WTC11 (cell line): ENCODE measurements around the gene HOXB5.

Experiments used
- ELF4 ChIP-seq: sonication (generic); formaldehyde crosslinking; IDR thresholded peaks from 2 replicates; pipeline ENCODE4 v1.8.1; 2022; ENCODE audit warnings: low read depth, mild to moderate bottlenecking, moderate library complexity, missing genetic modification reagents
- MYBL2 ChIP-seq: sonication (generic); formaldehyde crosslinking; IDR thresholded peaks from 2 replicates; pipeline ENCODE4 v1.8.1; 2023; ENCODE audit warnings: mild to moderate bottlenecking, moderate library complexity, missing genetic modification reagents
- SP1 ChIP-seq: sonication (generic); formaldehyde crosslinking; conservative IDR thresholded peaks from 2 replicates; pipeline ENCODE4 v1.8.1; 2022; ENCODE audit warnings: missing genetic modification reagents
- ZNF232 ChIP-seq: sonication (generic); formaldehyde crosslinking; IDR thresholded peaks from 2 replicates; pipeline ENCODE4 v1.8.0; 2022; ENCODE audit warnings: mild to moderate bottlenecking, missing genetic modification reagents
- TF ChIP-seq, protein P1 (sequence below): fragments of 200-600 bp; IDR thresholded peaks from 2 replicates; pipeline ENCODE4 v1.8.0; 2022; ENCODE audit warnings: antibody characterized with exemption
- TF ChIP-seq, protein P2 (sequence below): sonication (generic); formaldehyde crosslinking; IDR thresholded peaks from 2 replicates; pipeline ENCODE4 v1.8.1; 2023; ENCODE audit warnings: mild to moderate bottlenecking, moderate library complexity, missing genetic modification reagents

DNA sequence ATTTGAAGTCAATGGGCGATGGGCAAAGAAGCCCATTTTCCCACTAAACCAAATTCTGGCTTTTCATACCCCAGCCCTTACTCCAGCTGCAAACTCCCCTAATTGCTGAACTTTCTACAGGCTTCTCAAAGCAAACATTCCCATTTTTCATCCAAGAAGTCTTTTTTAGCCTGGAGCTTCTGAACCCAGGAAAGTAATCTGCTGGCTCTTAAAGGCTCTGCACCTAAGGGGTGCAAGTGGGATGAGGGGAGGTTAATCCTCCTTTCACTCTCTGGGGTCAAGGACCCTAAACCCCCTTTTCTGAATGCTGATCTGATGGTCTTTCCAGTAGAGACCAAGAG lies 14.9 kb upstream of the HOXB5 start:
- TF ChIP-seq ZNF232 (CRISPR knock-in tag) (no peak), SP1 (no peak), ELF4 (no peak), MYBL2 (CRISPR knock-in tag) (no peak)
- TF ChIP-seq, protein P1, sequence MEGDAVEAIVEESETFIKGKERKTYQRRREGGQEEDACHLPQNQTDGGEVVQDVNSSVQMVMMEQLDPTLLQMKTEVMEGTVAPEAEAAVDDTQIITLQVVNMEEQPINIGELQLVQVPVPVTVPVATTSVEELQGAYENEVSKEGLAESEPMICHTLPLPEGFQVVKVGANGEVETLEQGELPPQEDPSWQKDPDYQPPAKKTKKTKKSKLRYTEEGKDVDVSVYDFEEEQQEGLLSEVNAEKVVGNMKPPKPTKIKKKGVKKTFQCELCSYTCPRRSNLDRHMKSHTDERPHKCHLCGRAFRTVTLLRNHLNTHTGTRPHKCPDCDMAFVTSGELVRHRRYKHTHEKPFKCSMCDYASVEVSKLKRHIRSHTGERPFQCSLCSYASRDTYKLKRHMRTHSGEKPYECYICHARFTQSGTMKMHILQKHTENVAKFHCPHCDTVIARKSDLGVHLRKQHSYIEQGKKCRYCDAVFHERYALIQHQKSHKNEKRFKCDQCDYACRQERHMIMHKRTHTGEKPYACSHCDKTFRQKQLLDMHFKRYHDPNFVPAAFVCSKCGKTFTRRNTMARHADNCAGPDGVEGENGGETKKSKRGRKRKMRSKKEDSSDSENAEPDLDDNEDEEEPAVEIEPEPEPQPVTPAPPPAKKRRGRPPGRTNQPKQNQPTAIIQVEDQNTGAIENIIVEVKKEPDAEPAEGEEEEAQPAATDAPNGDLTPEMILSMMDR: no peak
- TF ChIP-seq, protein P2, sequence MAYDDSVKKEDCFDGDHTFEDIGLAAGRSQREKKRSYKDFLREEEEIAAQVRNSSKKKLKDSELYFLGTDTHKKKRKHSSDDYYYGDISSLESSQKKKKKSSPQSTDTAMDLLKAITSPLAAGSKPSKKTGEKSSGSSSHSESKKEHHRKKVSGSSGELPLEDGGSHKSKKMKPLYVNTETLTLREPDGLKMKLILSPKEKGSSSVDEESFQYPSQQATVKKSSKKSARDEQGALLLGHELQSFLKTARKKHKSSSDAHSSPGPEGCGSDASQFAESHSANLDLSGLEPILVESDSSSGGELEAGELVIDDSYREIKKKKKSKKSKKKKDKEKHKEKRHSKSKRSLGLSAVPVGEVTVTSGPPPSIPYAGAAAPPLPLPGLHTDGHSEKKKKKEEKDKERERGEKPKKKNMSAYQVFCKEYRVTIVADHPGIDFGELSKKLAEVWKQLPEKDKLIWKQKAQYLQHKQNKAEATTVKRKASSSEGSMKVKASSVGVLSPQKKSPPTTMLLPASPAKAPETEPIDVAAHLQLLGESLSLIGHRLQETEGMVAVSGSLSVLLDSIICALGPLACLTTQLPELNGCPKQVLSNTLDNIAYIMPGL: no peak
